ENCODE measurements around the gene HIVEP3.

DNA sequence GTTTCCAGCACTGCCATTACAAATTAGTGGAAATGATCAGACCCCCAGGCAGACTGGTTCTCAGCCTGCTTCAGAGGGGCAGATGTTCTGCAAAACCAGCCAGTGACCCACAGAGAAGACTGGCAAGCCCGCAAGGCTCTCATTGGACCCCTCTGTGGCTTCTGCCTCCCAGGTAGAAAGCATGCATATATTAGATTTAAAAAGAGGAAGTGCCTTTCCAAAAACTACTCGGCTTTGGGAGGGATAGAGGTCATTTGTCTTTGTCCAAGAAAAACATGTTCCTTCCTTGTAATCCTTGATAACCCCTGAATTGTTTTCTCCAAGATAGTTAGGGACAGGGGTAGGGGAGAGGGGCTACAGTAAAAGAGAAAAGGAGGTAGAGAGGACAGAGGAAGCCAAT is 11.8 kb downstream of the HIVEP3 start:
- no peak for TF ChIP-seq CTCF (IDR thresholded peaks at IDR 0.05; ENCODE audit: low read length)
- TF ChIP-seq EZH2 (IDR thresholded peaks at IDR 0.05; ENCODE audit: borderline replicate concordance, low read length) = no peak

Measured in OCI-LY1 (cell line).